ENCODE data around the gene ATRNL1. TPM values are rescaled to one million over a fixed set of nuclear protein-coding genes. Genes with fewer than 3 reads are reported as not detected.

ATRNL1 gene
- total and polyA plus RNA-seq, 2 of the 8 experiments (the other 6 are each of a cell fraction or from before 2014, with no cell fraction given) = 5.1 to 17.6 TPM

DNA sequence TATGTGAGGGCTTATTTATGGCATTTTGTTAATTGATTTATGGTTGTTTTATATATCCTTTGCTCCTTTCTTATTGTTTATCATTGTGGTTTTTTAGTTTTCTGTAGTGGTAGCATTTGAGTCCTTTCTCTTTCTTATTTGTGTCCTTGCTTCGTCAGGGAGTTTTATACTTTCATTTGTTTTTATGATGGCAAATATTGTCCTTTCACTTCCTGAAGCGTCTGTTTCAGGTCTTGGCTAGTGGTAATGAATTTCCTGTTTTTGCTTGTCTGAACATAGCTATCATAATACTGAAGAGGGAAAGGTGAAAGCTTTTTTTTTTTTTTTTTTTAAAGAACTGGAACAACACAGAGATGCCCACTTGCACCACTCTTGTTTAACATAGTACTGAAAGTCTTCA is 228.2 kb downstream of the ATRNL1 start (continued):
- TF ChIP-seq SIN3A (conservative IDR thresholded peaks at IDR 0.05 in 1 of 2, IDR thresholded peaks at IDR 0.05 in 1 of 2; ENCODE audit: low read depth in 1 of 2, low read length in 2 of 2) = no peak

Measured in H1 (cell line).